Femur (tissue), 1 donor: ENCODE results near the gene RRP9.
"Not testable (repeated sequence)": the region's sequence is repeated elsewhere in the genome, so short reads cannot be mapped to it uniquely, and the experiment has no call there.

Experiments used
- DNase-seq: peaks from one replicate; pipeline ENCODE4 v3.0.0-alpha.2; 2017

RRP9 gene

DNA sequence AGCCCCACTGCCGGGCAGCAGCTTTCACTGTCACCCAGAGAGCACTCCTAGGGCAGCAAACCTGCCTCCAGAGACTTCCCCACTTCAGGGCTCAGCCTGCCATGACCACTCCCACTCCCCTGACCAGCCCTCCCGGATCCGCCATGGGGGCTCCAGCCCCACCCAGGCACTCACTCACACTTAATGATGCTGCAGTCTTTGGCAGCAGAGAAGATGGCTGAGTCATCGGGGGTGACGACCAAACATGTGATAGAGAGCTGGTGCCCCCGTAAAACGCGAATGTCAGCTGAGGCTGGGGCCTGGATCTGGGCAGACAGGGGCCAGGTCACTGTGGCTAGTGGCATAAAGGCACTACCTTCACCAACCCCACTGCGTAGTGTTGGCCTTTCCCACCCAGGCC is 4.7 kb downstream of the RRP9 start:
- no peak for DNase-seq

DNA sequence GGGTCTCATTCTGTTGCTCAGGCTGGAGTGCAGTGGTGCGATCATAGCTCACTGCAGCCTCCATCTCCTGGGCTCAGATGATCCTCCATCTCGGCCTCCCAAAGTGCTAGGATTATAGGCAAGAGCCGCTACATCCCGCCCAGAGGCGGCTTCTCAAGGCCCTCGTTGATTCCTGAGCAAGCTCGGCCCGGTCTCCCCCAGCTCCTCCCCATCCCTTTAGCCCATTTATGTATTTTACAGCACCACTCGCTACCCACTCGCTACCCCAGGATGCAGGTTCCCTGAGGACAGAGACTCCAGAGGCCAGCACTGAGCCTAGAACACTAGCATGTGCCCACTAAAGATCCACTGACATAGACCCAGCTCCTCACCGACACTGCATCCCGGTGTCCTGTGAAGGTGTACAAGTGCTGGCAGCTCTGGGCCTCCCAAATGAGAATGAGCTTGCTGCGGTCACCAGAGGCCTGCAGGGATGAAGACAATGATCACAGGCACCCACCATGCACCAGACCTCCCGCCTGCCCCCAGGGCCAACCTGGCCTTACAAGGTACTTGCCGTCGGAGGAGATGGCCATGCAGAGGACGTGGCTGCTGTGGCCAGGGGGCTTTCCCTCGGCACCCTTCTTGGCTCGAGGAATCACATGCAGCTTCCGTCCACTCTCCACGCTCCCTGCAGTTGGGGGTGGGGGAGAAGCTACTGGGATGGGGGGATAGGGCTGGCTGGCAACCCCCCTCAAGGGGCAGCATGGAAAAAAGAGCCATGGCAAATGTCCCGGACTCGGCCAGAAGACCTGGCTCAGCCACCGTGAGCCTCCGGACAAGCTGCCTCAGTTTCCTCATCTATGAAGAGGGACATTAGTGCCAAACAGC is 5.6 kb downstream of the RRP9 start:
- DNase-seq, result no peak

DNA sequence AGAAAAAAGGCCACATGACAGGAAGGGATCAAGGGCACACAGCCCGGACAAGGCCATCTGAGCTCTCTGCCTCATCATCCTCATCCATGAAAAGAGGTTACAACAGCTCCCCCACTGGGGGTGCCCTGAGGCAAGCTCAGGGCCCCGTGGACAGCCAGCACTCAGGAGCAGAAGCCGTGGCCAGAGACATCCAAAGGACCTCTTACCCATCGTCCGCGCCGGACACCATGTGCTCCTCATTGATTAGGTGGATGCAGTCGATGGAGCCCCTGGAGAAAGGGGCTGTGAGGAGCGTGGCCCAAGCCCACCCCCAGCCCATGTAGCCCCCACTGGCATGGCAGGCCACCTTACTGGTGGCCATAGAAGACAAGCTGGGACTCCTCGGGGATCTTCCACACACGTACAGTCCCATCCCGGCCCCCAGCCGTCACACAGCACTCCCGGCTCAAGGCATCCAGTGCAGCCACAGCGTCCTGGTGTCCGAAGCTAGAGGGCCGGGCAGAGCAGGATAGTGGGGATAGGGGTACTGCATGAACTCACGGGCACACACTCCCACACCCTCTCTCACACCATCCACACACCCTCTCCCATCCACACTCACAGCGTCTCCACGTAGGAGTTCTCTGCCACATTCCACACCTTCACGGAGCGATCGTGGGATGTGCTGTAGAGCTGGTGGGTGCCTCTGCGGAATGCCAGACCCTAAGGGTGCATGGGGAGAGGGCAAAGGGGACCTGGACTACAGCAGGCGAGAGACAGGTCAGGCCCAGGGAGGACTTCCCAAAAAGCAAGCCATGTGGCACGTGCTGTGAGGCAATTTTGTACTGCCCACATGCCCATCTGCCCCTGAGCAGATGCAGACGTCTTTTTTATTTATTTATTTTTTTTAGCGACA is 6.5 kb downstream of the RRP9 start:
- no peak for DNase-seq

DNA sequence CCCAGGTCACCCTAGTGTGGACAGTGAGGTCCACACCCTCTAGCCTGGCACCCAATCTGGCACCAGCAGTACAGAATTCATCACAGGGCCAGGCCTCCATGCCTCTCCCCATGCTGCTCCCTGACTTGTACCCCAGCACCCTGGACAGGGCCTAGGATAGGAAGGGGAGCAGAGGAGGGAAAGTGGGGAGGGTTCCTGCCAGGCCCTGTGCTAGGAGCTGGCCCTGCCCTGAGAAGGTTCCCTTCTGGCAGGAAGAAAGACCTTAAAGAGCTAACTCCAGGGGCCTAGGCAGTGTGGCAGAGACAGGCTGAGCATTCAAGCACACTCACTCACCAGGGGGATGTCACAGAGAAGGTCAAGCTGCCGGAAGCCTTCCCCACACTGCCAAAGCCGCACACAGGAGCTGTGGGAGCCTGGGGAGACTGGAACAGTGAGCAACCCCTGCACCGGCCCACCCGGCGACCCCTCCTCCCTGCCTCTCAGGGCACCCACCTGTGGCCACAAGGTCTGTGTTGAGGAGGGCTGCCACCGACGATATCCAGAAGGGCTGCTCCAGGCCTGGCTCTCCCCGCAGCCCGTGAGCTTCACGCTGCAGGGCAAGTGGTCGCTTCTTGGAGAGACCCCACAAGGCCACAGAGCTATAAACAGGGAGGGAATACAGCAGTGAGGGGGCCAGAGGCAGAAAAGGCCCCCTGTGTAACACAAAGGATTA is 7.4 kb downstream of the RRP9 start:
- DNase-seq, result no peak

DNA sequence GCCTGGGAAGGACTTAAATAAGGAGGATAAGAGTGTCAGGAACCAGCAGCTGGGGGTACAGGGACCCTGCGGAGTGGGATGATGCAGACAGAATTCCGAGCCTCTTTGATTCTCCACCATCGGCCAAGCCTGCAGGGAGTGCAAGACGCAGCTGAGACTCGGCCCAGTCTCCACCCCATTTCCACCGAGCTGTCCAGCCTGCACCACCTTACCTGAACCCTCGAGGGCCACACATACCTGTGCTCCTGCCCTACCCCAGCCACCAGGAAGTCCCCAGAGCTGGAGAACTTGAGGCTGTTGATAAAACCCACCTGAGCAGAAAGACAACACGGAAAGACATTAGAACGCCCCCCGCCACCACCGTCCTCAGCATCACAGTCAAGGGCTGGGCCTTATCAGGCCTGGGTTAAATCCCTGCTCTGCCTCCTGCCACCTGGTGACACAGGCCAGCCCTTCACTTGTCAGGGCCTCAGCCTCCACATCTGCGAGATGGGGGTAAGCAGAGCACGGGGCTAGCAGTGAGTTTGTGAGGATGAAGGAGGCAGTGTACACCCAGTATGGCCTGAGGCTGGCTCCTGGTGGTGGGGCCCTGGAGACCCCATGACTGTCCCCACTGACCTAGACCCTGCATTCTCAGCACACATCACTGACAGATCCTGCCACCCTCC is 8.1 kb downstream of the RRP9 start:
- no peak for DNase-seq

DNA sequence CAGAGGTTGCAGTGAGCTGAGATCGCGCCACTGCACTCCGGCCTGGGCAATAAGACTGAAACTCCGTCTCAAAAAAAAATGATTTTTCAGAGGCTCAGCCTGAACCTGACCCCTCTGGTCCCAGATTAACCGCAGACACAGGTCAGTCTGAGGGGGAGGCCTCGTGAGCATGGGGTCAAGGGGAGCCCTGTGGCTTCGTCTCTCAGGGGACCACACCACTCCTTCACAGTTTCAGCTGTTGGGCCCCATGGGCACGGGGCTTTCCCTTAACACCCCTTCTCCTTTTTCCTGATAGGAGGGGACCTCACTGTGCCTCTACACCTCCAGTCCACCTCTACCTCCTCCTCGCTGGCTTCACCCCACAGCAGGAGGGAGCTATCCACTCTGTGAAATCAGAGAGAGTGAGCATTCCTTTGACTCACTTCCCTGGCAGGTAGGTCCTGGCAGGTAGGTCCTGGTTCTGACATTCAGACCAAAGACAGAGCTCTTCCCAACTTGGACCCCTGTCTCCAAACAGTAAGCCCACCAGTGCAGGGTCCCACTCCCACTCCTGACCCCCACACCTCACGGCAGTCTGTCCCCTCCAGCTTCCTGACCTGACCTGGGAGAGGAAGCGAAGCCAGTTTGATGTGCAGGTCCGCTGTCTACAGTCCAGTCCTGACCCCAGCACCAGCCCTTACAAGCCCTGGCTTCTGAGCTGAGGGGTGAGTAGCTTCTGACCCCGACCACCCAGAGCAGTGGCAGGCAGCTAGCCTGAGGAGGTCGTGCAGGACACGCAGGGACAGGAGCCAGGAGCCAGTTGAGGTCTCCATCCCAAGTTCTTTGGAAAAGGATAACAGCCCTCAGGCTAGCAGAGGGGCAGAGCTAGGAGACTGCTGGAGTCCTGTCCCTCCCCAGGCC is 9.0 kb downstream of the RRP9 start:
- DNase-seq, result no peak

DNA sequence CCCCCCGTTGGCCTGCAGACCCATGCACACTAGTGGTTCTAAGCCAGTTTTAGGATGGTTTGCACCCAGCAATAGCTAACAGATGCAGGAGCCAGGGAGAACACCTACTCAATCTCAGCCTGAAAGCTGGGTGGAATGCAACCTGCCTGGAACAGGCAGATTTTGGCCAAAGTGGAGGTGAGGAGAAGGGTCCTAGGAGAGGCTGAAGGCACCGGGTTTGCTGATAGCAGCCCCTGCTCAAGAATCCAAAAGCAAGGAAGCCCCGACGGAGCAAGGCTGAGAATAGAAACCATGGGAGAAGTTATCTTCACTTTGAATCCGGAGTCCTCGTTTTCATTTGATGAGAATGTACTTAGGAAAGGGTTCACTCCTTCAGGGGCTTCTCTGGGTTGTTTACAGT is 9.9 kb downstream of the RRP9 start:
- DNase-seq, result no peak

DNA sequence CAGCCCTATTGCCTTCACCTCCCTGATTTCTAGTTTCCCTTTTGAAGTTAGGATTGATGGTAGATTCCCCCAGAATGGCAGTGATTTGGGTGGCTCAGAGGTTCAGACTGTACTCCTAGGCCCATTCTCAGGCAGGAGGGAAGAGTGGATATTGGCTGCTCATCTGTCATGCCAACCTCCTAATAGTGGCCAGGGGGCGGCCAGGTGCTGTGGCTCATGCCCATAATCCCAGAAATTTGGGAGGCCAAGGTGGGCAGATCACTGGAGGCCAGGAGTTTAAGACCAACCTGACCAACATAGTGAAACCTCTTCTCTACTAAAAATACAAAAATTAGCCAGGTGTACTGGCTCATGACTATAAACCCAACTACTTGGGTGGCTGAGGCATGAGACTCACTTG is 11.3 kb downstream of the RRP9 start:
- no peak for DNase-seq

DNA sequence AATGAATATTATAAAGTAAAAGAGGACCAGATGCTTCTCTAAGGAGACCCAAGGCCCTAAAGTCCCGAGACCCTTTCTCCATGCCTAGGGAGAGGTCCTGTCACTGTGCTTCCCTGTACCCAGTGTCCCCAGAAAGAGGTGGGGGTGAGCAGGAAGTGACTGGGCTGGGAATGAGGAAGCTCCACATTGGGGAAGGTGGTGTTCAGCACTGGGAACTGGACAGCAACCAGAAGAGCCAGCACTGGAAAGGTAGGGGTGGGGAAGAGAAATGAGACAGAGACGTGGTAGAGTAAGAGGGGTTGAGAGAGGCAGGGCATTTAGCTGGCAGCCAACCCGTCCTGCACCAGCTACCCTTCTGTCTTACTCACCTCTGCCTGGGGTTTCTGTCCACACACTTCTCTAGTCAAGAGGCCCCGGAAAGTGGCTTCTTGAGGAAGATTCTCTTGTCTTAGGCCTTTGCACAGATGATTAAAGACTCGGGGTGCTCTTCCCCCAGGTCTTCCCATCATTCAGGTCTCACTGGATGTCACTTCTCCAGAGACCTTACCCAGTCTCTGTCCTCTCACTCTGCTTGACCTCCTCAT is 12.2 kb downstream of the RRP9 start:
- no peak for DNase-seq

DNA sequence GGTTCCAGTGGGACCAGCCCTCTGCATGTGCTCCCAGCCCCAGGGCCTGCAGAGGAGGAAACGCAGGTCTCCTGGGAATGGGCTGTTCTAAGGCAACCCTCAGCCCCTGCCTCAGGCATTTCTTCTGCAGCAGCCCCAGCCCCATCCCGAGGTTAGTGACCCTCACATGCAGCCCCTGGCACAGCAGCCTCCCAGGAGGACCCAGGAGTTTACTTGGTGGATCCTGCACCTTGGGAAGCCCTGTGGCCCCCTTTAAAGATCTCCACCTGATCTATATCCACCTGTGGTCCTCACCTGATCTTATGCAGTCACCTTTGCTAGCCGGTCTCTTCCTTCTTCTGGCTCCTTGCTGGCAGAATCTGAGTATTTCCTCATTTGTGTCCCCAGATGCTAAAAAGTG is 12.7 kb downstream of the RRP9 start:
- DNase-seq, result not testable (repeated sequence)

DNA sequence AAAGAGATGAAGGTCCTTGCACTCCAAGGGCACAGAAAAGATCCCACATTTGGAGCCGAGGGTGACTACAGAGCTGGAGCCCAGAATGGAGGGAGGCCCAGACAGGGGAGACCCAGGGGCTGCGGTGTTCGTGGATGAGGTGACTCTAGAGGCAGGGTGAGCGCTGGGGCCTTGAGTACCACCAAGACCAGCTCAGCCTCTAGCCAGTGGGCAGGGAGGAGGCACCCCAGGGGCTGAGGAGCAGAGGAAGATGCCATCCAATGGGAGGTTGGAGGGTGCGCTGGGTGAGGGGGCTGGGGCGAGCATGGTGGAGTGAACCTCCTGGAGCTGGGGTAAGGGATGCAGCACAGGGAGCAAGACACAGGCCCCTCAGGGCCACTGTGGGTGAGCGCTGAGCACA is 13.3 kb downstream of the RRP9 start:
- no peak for DNase-seq

DNA sequence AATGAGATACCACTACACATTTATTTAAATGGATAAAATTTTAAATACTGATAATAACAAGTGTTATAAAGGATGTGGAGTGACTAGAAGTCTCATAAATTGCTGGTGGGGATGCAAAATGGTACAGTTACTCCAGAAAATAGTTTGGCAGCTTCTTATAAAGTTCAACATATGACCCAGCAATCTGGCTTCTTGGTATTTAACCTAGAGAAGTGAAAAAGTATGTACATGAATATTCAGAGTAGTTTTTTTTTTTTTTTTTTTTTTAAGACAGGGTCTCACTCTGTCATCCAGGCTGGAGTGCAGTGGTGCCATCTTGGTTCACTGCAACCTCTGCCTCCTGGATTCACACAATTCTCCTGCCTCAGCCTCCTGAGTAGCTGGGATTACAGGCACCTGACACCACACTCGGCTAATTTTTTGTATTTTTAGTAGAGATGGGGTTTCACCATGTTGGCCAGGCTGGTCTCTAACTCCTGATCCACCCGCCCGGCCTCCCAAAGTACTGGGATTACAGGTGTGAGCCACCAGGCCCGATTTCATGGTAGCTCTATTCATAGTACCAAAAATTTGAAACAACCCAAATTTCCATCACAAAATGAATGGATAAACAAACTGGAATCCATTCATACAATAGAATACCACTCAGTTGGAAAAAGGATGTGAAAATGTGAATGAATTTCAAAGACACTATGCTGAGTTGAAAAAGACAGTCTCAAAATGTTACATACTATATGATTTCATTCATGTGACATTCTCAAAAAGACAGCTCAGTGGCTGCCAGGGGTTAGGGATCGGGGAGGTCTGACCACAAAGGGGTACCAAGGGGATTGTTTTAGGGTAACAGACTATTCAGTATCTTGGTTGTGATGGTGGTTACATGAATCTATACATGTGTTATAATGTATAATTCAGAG is 14.4 kb downstream of the RRP9 start:
- no peak for DNase-seq

DNA sequence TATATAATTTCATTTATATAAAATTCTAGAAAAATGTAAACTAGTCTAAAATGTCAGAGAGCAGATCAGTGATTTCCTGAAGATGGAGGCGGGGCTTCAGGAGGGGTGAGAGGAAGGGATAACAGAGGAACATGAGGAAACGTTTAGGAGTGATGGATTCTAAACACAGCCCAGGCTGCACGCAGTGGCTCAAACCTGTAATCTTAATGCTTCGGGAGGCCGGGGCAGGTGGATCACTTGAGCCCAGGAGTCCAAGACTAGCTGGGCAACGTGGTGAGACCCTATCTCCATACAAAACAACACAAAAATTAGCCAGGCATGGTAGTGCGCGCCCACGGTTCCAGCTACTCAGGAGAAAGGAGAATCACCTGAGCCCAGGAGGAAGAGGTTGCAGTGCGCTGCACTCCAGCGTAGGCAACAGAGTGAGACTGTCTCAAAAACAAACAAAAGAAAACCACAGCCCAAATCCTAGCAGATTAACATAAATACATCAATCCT is 20.6 kb downstream of the RRP9 start:
- DNase-seq, result no peak

DNA sequence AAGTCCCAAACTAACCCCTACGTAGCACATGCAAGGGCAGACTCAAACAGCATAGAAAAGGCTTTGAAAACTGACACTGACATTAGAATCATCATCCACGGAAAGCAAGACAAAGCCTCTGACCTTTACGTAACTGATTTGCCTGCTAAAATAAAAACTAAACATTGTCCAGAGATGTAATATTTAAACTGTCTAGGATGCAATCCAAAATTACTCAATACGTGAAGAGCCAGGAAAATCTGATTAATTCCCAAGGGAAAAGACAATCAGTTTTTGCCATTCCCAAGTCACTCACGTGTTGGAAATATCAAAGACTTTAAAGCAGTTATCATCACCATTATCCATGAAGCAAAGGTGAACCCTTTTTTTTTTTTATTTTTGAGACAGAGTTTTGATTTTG is 25.3 kb downstream of the RRP9 start:
- no peak for DNase-seq

DNA sequence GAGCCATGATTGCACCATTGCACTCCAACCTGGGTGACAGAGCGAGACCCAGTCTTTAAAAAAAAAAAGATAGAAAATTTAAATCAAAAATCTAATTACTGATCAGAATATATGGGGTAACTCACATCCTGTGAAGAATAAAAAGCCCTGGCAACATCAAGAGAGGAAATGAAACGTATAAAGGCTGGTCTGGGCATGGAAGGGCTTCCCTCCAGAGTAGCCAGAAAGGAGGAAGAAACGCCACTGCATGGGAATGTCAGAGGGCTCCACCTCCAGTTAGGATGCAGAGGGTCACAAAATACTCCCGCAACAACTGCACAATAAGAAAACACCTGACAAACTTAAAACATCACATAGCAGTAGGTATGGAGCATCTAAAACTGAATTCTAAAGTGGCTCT is 33.7 kb downstream of the RRP9 start:
- DNase-seq, result no peak

DNA sequence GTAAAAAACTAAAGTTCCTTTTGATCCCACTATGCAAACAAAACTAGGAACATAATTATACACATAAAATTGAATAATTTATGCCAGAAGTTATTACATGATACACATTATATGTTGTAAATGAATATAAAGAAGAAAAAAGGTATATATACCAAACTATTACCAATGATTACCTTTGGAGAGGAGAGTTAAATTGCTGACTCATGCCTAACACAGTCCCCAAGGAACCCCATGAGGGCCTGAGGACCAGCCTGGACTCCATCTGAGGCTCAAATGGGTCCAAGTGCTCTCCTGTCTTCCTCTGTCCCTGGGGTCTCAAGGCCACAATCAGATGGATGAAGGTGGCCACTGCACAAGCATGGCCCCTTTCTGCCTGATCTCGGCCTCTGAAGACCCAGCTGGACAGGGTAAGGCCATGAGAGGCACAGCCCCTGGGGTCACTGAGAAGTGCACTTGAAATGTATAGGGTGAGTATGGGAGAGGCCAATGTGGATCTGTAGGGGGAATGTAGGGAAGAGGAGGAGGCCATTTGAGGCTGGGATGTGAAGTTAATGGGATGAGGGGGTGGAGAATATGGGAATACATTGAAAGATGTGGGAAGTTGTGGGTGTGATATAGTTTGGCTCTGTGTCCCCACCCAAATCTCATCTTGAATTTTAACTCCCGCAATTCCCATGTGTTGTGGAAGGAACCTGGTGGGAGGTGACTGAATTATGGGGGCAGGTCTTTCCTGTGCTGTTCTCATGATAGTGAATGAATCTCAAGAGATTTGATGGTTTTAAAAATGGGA is 37.5 kb downstream of the RRP9 start:
- no peak for DNase-seq

DNA sequence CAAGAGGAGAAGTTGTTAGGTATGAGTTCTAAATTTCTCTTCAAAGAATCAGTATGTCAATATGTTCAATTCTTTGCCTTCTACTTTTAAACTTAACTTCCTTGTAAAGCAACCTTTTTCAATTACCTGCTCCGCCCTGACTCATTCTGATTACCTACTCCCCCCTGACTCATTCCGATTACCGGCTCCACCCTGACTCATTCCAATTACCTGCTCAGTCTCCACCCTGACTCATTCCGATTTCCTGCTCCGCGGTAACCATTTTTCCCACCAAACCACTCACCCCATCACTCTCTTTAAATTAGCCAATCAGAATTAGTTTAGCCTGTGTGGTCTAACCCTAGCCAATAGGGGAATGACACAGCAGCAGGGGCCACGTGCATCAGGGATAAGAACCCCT is 39.3 kb downstream of the RRP9 start:
- DNase-seq, result not testable (repeated sequence)

DNA sequence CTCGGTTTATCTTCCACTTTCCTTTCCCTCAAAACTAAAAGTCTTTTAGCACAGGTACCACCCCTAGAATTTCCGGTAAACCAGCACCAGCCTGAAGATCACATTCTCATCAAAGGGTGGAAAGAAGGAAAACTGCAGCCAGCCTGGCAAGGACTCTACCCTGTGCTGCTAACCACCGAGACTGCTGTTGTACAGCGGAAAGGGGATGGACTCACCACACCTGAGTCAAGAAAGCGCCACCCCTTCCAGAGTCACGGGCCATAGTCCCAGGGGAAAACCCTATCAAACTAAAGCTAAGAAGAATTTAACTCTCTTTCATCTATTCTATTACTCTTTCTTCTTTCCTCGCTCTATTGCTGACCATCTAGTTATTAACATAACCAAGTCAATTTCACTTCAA is 41.7 kb downstream of the RRP9 start:
- DNase-seq, result not testable (repeated sequence)

DNA sequence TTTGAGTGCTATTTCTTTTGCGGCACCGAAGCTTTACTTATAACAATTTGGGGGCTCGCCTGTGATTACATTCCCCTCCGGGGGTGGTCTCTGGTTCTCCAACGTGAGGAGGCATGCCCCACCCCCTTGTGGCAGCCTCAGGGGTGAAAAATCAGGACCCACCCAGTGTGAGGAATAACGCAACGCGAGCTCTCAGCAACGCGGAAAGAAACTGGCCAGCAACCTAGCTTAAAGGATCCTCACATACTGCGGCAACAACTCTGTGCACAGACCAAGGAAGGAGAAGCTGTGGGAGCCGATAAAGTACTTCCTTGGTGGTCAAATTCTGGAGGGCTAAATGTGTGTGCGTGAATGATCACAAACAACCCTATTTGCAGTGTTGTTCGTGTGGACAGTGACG is 44.3 kb downstream of the RRP9 start:
- no peak for DNase-seq
